ENCODE data around the gene TOR1A. TPM values are rescaled to one million over a fixed set of nuclear protein-coding genes. Genes with fewer than 3 reads are reported as not detected.

TOR1A gene, protein sequence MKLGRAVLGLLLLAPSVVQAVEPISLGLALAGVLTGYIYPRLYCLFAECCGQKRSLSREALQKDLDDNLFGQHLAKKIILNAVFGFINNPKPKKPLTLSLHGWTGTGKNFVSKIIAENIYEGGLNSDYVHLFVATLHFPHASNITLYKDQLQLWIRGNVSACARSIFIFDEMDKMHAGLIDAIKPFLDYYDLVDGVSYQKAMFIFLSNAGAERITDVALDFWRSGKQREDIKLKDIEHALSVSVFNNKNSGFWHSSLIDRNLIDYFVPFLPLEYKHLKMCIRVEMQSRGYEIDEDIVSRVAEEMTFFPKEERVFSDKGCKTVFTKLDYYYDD
- total RNA-seq: 23.9 and 36.4 TPM in 2 replicates

DNA sequence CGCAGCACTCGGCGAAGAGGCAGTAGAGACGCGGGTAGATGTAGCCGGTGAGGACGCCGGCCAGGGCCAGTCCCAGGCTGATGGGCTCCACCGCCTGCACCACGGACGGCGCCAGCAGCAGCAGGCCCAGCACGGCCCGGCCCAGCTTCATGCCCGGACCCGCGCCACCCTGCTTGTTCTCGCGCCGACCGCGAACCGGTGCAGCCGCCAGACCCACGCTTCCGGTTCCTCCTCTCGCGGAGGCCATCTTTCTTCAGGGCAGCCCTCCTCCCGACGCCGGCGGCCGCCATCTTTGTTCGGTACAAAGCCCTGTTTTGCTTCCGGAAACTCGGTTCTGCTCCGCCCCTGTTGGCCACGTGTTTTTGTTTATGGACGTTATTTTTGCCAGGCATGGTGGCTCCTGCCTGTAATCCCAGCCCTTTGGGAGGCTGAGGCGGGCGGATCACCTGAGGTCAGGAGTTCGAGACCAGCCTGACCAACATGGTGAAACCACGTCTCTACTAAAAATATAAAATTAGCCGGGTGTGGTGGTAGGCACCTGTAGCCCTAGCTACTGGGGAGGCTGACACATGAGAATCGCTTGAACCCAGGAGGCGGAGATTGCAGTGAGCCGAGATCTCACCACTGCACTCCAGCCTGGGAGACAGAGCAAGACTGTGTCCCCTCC is at the start of gene TOR1A:
TSS of gene TOR1A (minus strand) at position 202 of the 667 bp plus-strand sequence. CDS start at position 151, 51 bp downstream.

DNA sequence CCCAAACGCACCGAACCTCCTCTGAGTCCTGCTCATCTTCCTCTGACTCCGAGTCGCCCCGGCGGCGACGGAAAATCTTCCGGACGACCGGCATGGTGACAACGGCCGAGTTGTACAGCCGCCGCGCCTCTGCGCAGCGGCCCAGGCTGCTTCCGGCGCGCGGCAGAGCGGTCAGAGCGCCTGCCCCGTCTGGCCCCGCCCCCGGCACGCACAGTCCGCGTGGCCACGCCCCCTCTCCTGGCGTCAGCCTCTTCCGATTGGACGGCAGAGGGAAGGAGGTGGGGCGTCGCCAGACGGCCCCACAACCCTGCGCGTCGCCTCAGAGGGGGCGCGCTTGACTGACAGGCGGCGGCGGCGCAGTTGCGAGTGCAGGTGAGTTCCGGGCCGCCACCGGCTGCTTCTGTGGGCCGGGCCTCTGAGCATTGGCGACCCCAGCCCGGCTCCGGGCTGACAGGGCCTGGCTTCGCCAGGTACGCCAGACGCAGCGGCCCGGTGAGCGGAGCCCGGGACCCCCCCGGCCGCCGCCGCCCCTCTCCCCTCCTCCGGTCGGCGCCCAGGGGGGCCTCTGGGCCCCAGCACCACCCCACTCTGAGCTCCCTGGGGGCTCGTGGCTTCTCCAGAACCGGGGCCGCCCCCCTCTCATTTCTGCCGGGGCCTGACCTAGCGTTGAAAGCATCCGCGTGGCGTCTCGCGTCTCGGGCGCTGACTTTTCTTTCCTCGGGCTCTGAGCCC is 11.4 kb upstream of the TOR1A start, which contains the start of the genes C9orf78 and USP20:
TSS of gene C9orf78 (minus strand) at position 148 of the 732 bp plus-strand sequence. CDS start at position 94, 54 bp downstream.
TSS of gene USP20 (plus strand) at position 331 of the 732 bp plus-strand sequence. CDS start 17,098 bp downstream, outside the sequence.

DNA sequence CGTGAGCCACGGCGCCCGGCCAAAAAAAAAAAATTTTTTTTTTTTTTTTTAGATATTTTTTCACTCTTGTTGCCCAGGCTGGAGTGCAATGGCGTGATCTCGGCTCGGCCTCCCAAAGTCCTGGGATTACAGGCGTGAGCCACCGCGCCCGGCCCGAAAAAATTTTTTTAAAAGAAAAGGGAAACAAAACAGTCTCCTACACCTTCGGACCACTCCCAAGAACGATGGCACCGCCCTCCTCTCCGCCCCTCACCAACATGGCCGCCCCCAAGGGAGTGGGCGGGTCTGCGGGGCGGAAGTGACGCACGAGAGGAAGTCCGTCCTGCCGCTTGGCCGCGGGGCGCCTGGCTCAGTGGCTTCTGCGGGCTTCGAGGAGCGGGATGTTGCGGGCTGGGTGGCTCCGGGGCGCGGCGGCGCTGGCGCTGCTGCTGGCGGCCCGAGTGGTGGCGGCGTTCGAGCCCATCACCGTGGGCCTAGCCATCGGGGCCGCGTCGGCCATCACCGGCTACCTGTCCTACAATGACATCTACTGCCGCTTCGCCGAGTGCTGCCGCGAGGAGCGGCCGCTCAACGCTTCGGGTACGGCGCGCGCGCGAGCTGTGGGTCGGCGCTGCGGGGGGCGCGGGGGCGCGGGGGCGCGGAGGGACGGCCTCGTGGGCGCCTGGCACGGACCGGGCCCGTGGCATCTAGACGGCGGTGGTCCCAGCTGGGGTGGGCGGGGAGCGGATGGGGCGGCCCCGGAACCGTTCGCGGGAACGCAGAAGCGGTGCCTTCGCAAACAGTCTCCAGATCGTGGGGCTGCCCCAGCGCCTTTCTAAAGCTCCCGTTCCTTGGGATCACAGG is 20.9 kb downstream of the TOR1A start, which contains the start of gene TOR1B:
TSS of gene TOR1B (plus strand) at position 352 of the 843 bp plus-strand sequence. CDS start at position 381, 29 bp downstream.

Other genes starting within 250 kb of the TOR1A start
- gene C9orf50, start 203.0 kb downstream of the TOR1A start, total RNA-seq: not detected in 2 replicates
- gene NTMT1, start 198.0 kb downstream of the TOR1A start, total RNA-seq: 26.6 and 32.3 TPM in 2 replicates
- gene ASB6, start 182.0 kb downstream of the TOR1A start, total RNA-seq: 13.0 and 18.1 TPM in 2 replicates
- 0.24 TPM in 1 of 2 replicates, not detected in the other for gene PRRX2, start 158.5 kb downstream of the TOR1A start, total RNA-seq
- gene PTGES, start 71.1 kb downstream of the TOR1A start, total RNA-seq: 20.5 and 25.8 TPM in 2 replicates
- gene TOR1B, start 21.0 kb downstream of the TOR1A start, total RNA-seq: 19.4 and 19.8 TPM in 2 replicates
- 31.1 and 31.6 TPM in 2 replicates for gene C9orf78, start 11.1 kb upstream of the TOR1A start, total RNA-seq
- 6.0 and 6.6 TPM in 2 replicates for gene USP20, start 11.3 kb upstream of the TOR1A start, total RNA-seq
- gene FNBP1, start 219.1 kb upstream of the TOR1A start, total RNA-seq: 12.6 and 15.2 TPM in 2 replicates
- 19.3 and 21.1 TPM in 2 replicates for gene GPR107, start 229.8 kb upstream of the TOR1A start, total RNA-seq

Data from tracheal epithelial cell (primary cell).